LoVo (cell line): ENCODE measurements around the gene TXLNA.

Experiments
- DNase-seq: peaks from one replicate; pipeline ENCODE4 v3.0.0-alpha.2; 2016; ENCODE audit warnings: low spot score

The TXLNA gene

GRCh38 chr1:32215629-32216480 is 36.4 kb downstream of the TXLNA start:
- peak; percentile 39 for DNase-seq

- no peak for DNase-seq
These were observed 37.1 kb downstream of the TXLNA start for GRCh38 chr1:32216566-32216965.

GRCh38 chr1:32219022-32219421 is 39.5 kb downstream of the TXLNA start:
- DNase-seq = no peak

- DNase-seq = no peak
These were observed 41.5 kb downstream of the TXLNA start for GRCh38 chr1:32220746-32221580.

- DNase-seq = no peak
These were observed 42.1 kb downstream of the TXLNA start for GRCh38 chr1:32221581-32221979.

GRCh38 chr1:32221980-32222755 is 42.7 kb downstream of the TXLNA start, which contains the start of the genes EIF3I and TMEM234:
Gene EIF3I, plus strand, starts transcription at chr1:32222407. Its CDS starts 35 bp downstream, at chr1:32222442.
Gene TMEM234, minus strand, starts transcription at chr1:32222353. Its CDS starts 31 bp downstream, at chr1:32222322.
- peak; percentile 92 for DNase-seq

- DNase-seq = no peak
These were observed 44.2 kb downstream of the TXLNA start for GRCh38 chr1:32223683-32224082.

GRCh38 chr1:32224285-32224684 is 44.8 kb downstream of the TXLNA start:
- no peak for DNase-seq

GRCh38 chr1:32228771-32229170 is 49.3 kb downstream of the TXLNA start:
- DNase-seq = no peak

- DNase-seq = no peak
These were observed 52.5 kb downstream of the TXLNA start for GRCh38 chr1:32231843-32232432.

GRCh38 chr1:32232558-32233304 is 53.3 kb downstream of the TXLNA start:
- DNase-seq = no peak

- DNase-seq = no peak
These were observed 55.3 kb downstream of the TXLNA start for GRCh38 chr1:32234792-32235191.

GRCh38 chr1:32239337-32239736 is 59.9 kb downstream of the TXLNA start:
- no peak for DNase-seq

- no peak for DNase-seq
These were observed 60.3 kb downstream of the TXLNA start for GRCh38 chr1:32239790-32240139.

GRCh38 chr1:32240140-32240951 is 60.9 kb downstream of the TXLNA start:
- DNase-seq = peak; percentile 57

GRCh38 chr1:32241001-32241763 is 61.7 kb downstream of the TXLNA start:
- no peak for DNase-seq

GRCh38 chr1:32242341-32242851 is 62.9 kb downstream of the TXLNA start:
- DNase-seq = no peak

GRCh38 chr1:32246888-32247273 is 67.4 kb downstream of the TXLNA start, which contains the start of gene FAM167B:
Gene FAM167B, plus strand, starts transcription at chr1:32247222. Its CDS starts 200 bp downstream, at chr1:32247422.
- no peak for DNase-seq

- no peak for DNase-seq
These were observed 68.0 kb downstream of the TXLNA start for GRCh38 chr1:32247452-32247851.
